Stimulated activated CD8-positive, alpha-beta memory T cell treated with anti-CD3 and anti-CD28 coated beads, Interleukin-4, amount 100 ng/mL, for 4 hours (primary cell): ENCODE results near the gene OTX2.

Source experiments
- DNase-seq, 2 donors: peaks; one replicate each; pipeline ENCODE4 v3.0.0-alpha.2; 2020; ENCODE audit warnings: low read depth in 2 of 2, low spot score in 1 of 2

OTX2 gene

GRCh38 chr14:56812364-56813141 is 2.3 kb upstream of the OTX2 start:
- no peak for DNase-seq

GRCh38 chr14:56811593-56812363 is 1.5 kb upstream of the OTX2 start:
- DNase-seq: no peak

GRCh38 chr14:56810836-56811592 is 735 bp upstream of the OTX2 start:
- no peak for DNase-seq

GRCh38 chr14:56809270-56810146 is 771 bp downstream of the OTX2 start:
- DNase-seq: no peak

- DNase-seq: no peak
These were observed 1.7 kb downstream of the OTX2 start for GRCh38 chr14:56808383-56809269.

- DNase-seq: no peak
These were observed 2.2 kb downstream of the OTX2 start for GRCh38 chr14:56808110-56808382.

GRCh38 chr14:56807386-56808109 is 2.7 kb downstream of the OTX2 start:
- DNase-seq: no peak

GRCh38 chr14:56806760-56807159 is 3.5 kb downstream of the OTX2 start:
- DNase-seq: no peak

- DNase-seq: no peak
These were observed 4.1 kb downstream of the OTX2 start for GRCh38 chr14:56805992-56806727.

- DNase-seq: no peak
These were observed 4.9 kb downstream of the OTX2 start for GRCh38 chr14:56805201-56805991.

GRCh38 chr14:56803816-56804535 is 6.3 kb downstream of the OTX2 start:
- no peak for DNase-seq

- DNase-seq: no peak
These were observed 8.4 kb downstream of the OTX2 start for GRCh38 chr14:56801920-56802319.

GRCh38 chr14:56799343-56799645 is 11.0 kb downstream of the OTX2 start:
- DNase-seq: no peak

- DNase-seq: no peak
These were observed 11.6 kb downstream of the OTX2 start for GRCh38 chr14:56798447-56799342.

- DNase-seq: no peak
These were observed 12.5 kb downstream of the OTX2 start for GRCh38 chr14:56797569-56798446.
